GM19023 (cell line): Measurements from ENCODE around the gene DUSP22.

Experiments
- ATAC-seq: cut with Tn5 transposase; IDR thresholded peaks from one replicate; pipeline ENCODE4 v1.9.1; 2021; ENCODE audit warnings: mild to moderate bottlenecking, moderate library complexity; ENCODE audit not compliant: unreplicated experiment

Gene DUSP22

DNA sequence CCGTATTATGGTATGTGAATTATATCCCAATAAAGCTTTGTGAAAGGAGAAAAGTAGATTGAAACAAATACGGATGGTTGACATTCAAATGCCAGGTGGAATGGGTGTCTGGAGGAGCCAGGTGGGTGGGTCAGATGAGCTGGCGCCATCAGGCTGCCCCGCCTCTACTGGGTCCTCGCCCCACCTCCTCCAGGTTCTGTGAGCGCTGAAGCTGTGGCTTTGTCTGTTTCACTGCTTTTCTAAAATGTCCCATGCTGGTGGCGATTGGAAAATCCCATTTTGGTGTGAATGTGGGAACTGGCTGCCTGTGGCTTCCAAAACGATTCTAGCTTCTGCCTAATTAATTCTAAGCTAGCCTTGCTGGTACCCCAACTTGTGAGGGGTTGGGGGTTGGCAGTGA is 16.5 kb downstream of the DUSP22 start:
- no peak for ATAC-seq

DNA sequence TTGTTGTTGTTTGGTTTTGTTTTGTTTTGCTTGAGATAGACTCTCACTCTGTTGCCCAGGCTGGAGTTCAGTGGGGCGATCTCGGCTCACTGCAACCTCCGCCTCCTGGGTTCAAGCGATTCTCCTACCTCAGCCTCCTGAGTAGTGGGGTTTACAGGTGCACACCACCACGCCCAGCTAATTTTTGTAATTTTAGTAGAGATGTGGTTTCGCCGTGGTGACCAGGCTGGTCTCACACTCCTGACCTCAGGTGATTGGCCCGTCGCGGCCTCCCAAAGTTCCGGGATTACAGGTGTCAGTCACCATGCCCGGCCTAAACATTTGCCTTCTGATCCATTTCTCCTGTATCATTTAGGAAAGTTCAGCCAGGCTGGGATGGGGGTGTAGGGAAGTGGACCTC is 17.7 kb downstream of the DUSP22 start:
- no peak for ATAC-seq

- ATAC-seq = no peak
Measured at GRCh38 chr6:310671-311070, 18.4 kb downstream of the DUSP22 start.

- ATAC-seq = no peak
Measured at GRCh38 chr6:311679-312220, 19.5 kb downstream of the DUSP22 start.

DNA sequence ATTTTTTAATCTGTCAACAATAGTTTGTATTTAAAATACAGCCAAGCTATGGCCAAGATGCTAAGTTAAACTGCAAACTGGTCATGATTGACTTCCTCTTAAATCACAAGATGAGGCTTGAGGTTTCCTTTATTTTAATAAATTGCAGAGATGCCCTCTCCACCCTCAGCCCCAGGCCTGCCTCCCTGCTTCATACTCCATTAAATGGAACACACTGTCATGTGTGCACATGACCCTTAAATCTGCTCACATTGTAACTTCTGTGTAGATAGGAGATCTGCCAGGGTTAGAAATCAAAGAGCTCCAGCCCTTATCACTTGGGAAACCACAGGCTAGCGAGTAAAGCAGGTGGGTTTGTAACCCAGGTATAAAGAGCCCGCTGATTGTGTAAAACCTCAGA is 20.8 kb downstream of the DUSP22 start:
- no peak for ATAC-seq

GRCh38 chr6:313917-314316 is 21.6 kb downstream of the DUSP22 start:
- no peak for ATAC-seq

GRCh38 chr6:314377-314776 is 22.1 kb downstream of the DUSP22 start:
- no peak for ATAC-seq

DNA sequence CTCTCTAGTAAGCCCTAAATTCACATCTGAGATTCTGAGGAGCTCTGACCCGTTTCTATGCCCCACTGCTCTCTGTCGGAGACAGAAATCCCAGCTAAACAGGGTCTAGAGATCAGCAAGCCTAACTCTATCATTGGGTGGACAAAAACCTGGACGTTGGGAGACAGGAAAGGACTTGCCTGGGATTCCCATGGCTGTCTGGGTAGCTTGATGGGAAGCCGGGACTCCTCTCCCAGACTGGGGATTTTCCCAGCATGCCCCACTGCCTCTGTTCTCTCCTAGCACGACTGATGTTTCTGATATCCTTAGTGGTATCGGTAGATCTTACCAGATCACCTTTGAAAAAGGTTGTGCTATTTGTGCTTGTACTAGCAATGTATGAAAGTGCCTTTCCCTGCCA is 22.9 kb downstream of the DUSP22 start:
- no peak for ATAC-seq

- ATAC-seq = no peak
Measured at GRCh38 chr6:315921-316752, 23.9 kb downstream of the DUSP22 start.

- ATAC-seq = no peak
Measured at GRCh38 chr6:316753-317038, 24.4 kb downstream of the DUSP22 start.

- no peak for ATAC-seq
Measured at GRCh38 chr6:317060-317447, 24.8 kb downstream of the DUSP22 start.

- peak; percentile 39 for ATAC-seq
Measured at GRCh38 chr6:317448-318144, 25.3 kb downstream of the DUSP22 start.

GRCh38 chr6:318243-318890 is 26.1 kb downstream of the DUSP22 start:
- ATAC-seq = no peak

GRCh38 chr6:319177-320131 is 27.2 kb downstream of the DUSP22 start:
- ATAC-seq = no peak

- no peak for ATAC-seq
Measured at GRCh38 chr6:320351-321157, 28.3 kb downstream of the DUSP22 start.

DNA sequence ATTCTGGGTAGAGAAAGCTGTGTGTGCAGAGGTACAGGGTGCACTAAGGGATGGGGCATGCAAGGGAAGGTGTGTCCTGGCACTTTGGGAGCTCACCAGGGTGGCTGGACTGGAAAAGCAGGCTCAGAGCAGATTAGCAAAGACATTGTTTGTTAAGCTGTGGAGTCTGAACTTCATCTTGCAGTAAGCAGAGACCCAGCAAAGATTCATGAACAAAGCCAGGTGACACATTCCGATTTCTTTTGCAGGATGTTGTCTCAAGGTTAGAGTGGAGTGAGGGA is 28.8 kb downstream of the DUSP22 start:
- no peak for ATAC-seq

DNA sequence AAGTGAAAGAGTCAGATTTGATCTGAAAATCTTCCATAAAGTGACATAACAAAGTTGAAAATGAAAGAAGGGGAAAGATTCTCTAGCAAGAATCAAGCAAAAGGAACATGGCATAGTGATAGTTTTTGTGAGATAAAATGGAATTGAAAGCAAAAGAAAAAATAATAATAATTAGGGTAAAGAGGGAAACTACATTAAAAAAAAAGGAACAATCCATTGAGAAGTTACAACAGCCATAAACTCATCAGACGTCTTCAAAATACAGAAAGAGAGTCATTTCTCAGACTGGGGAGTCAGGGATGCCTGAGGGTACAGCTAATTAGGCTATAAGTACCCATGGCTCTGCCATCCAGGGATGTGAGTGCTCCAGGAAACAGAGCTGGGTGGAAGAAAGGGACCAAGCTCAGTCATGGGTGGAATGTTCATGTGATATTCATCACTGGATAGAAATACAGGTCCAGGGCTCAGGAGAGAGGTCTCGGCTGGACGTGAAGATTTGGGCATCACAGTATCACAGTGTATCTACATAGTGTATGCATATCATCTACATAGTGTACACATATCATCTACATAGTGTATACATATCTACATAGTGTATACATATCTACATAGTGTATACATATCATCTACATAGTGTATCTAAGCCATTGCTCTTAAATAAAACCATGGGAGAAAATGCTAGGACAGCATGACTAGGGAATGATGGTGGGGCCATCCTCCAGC is 29.4 kb downstream of the DUSP22 start:
- no peak for ATAC-seq

- no peak for ATAC-seq
Measured at GRCh38 chr6:322259-322930, 30.1 kb downstream of the DUSP22 start.
